Epidermal melanocyte (primary cell): ENCODE measurements around the gene KRT32.

ENCODE experiments used
- DNase-seq: peaks from one replicate; pipeline ENCODE4 v3.0.0; 2011; ENCODE audit warnings: low spot score; ENCODE audit not compliant: insufficient read length

Gene KRT32

DNA sequence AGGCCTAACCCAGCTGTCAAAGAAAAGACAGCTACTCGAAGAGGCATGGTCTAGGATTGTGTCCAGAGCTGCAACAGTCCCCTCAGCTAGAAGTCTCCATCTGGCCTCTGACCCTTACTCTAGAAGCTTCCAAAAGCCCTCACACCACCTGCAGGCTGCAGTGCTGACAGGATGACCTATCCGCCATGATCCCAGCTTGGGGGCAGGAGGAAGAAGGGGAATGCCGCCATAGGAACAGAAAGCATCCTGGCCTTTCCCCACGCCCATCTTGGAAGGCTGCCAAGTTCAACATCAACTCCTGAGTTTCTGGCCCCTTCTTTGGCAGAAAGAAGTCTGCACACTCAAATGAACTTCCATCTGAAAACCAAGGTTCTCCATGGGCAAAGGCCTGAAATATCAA lies 25.6 kb upstream of the KRT32 start:
- DNase-seq = no peak

- DNase-seq = no peak
These were observed 25.2 kb upstream of the KRT32 start for GRCh38 chr17:41492351-41492750.

- DNase-seq = no peak
These were observed 24.3 kb upstream of the KRT32 start for GRCh38 chr17:41491476-41491875.

DNA sequence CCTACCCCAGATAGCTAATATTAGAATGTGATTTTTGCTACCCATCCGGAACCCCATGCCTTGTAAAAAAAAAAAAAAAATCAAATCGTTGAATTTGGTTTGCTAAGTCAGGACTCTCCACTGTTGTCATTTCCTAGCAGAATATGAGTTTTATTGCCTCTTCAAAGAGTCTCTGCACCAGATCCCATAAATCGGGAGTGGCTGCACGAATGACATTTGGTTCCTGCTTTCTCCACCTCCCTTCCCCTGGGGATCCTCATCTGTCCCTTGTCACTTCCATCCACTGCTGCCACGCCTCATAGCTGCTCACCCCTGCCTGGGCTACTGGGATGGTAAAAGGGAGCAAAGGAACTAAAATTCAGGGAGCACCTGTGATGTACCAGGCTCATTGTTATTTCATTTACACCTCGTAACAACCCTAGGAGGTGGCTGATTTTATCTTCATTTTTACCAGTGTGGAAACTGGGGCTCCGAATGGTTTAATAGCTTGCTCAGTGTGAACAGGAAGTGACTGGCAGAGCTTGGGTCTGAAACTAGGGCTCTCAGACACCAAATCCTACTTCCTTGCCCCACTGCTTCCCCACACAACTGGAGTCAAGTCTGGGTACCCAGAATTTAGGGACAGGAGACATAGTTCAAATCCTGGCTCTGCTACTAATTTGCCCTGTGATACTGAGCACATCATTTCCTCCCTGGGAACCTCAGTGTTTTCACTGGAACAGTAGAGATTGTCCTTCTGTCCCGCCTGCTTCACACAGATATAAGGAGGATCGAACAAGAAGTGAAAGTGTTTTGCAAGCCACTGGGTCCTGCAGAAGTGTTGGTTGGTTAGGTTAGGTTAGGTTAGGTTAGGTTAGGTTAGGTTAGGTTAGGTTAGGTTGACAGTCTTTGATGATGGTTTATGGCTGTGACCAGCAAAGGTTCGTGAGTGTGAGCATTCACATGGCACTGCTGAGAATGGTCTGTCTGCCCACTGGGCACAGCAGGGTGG lies 23.1 kb upstream of the KRT32 start:
- DNase-seq = no peak

GRCh38 chr17:41489531-41489930 lies 22.3 kb upstream of the KRT32 start, which contains the start of gene KRT36:
TSS of gene KRT36 (minus strand) at chr17:41489910. CDS start at chr17:41489864, 46 bp downstream.
- no peak for DNase-seq

DNA sequence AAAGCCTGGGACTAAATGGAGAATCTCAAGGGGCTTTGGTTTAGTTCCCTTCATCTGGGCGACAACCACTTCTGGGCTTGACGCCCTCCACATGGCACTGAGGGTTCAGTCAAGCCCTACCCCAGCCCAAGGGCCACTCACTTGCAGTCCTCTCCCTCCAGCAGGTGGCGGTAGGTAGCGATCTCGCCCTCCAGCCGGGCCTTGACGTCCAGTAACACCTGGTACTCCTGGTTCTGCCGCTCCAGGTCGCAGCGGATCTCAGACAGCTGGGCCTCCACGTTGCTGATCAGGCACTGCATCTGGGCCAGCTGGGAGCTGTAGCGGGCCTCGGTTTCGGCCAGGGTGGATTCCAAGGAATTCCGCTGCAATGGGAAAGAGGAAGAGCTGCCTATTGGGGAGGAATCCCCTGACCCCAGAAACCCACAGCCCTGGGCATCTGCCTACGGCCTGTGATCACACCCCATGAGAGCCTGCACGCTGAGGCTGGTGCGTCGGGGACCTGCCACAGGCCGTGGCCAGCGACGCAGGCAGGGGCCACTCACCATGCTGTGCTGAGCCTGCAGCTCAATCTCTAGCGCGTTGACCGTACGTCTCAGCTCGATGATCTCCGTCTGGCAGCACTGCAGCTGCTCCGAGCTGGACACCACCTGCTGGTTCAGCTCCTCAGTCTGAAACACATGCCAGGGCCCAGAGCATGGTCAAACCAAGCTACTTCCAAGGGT lies 19.8 kb upstream of the KRT32 start:
- DNase-seq = no peak

DNA sequence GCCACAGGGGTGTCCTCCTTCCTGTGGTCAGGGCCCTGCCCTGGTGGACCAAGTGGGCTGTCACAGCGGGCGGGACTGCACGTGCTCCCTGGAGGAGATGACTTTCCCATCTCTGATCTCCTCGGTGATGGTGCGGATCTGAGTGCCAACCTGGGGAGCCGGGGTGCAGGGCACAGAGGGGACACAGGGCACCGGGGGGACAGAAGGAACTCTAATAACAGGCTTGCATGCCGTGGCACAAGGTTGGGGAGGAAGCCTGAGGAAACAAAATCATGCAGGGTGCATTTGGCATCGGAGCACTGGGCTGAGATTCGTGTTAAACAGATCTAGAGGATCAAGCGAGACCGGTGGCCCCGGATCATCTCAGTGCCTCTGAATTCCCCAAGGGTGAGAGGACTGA lies 19.1 kb upstream of the KRT32 start:
- DNase-seq = no peak

GRCh38 chr17:41484920-41485904 lies 18.0 kb upstream of the KRT32 start:
- no peak for DNase-seq

DNA sequence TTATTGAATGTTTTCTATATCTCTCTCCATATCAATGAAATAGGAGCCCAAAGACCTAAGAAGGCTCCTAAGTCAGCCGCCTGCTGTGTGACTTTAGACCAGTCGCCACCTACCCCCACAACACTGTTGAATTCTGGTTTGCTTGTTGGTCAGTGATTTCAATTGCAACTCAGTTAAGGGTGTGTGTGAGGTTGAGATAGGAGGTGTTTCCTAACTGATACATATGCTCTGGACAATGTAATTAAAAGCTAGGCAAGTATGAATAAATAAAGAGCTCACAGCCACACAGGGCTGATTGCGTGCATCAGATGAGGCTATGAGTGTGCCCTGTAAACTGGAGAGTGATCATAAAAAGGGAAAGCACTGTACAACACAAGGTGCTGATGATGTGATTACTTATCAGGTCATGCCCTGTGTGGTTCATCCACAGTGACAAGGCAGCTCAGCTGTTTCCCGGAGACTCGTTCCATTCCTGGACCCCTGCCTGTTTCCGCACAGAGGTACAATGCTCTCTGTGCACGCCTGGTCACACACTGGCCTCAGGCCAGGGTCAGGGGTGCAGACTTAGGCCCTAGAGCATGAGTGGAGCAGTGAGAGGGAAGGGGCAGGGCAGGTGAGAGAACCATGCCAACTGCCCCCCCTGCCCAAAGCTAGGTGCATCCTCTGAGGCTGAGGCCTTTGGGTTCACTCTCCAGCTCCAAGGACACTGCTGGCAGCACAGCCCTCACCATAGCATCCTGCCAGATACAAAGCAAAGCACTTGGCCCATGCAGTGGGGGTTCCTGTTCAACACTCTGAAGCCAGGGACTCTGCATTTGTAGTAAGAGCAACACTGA lies 17.0 kb upstream of the KRT32 start:
- no peak for DNase-seq

GRCh38 chr17:41483531-41483930 lies 16.3 kb upstream of the KRT32 start:
- DNase-seq = no peak

DNA sequence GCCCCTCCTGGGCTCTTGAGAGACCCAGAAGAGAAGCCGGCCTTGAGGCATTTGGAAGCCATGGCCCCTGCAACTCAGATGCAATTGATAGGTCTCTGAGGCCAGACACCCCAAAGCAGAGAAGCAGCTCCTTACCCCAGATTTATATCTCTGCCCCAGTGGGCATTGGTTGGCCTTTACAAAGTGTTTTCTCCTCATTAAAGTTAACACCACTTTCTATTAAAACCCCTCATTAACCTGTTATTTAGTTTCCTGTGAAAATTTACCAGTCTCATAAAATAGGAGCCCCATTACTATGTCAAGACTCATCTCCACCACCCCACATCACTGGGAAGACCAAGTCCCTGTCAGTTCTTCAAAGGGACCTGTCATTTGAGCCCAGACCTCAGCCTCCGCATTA lies 13.8 kb upstream of the KRT32 start, which contains the start of gene KRT35:
Gene KRT35, minus strand, starts transcription at position 116 of the 400 bp plus-strand sequence. Its CDS starts 54 bp downstream, at position 62.
- no peak for DNase-seq

DNA sequence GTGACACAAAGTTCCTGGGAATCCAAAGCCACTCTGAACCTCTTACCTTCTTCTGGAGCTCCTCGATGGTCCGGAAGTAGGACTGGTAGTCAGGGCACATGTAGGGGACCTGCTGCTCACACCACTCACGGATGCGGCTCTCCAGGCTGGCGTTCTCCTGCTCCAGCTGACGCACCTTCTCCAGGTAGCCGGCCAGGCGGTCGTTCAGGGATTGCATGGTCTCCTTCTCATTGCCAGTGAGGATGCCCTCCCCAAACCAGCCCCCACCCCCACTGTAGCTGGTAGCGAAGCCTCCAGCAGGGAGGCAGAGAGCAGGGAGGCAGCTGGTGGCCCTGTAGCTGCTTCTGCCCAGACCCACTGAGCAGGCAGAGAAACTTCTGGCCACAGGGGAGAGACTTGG lies 13.4 kb upstream of the KRT32 start:
- DNase-seq = no peak

GRCh38 chr17:41480136-41480535 lies 12.9 kb upstream of the KRT32 start:
- no peak for DNase-seq

- no peak for DNase-seq
These were observed 11.1 kb upstream of the KRT32 start for GRCh38 chr17:41478237-41478636.

GRCh38 chr17:41476866-41477815 lies 10.0 kb upstream of the KRT32 start:
- no peak for DNase-seq

GRCh38 chr17:41475421-41475820 lies 8.2 kb upstream of the KRT32 start:
- DNase-seq = no peak

DNA sequence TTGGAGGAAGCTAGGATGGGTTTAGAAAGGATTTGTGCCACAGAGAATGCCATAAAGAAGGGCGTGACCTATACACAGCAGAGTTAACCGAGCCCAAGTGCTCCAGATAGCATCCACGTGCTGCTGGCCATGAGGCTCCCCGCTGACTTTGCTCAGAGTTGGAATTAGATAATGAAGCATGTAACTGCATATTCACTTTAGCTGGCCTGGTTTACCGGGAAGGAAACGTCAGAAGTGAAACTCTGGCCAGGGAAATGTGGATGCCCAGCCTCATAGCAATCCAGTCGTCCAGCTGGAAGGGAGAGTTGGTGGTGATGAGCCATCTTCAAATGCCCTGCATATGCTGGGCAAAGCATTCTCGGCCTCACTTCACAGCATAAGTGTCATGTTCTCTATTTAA lies 7.7 kb upstream of the KRT32 start:
- DNase-seq = no peak

DNA sequence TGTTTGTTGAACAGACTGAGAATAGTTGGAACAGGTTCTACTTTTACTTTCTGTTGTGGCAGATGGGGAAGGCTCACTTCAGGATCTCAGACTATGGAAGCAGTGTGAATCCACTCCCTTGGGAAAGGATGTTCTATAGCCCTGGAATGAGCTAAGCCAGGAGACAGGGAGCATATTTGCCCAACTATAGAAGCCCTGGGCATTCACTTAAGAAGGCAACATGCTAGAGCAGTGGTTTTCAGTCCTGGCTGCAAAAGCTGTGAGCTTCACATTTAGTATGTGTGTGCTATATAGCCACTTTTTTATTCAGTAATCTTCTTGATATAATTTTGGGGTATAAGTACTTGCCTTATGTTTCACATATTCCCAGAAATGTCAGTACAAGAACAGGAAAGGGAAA lies 1.2 kb upstream of the KRT32 start:
- no peak for DNase-seq

- DNase-seq = no peak
These were observed 375 bp upstream of the KRT32 start for GRCh38 chr17:41467561-41467960.
